HL-60 (cell line): ENCODE data around the gene LDLRAD3.

Source experiments
- DNase-seq, 2 experiments: peaks; one replicate each; pipeline ENCODE4 v3.0.0-alpha.2; 2010 to 2020; ENCODE audit warnings: low read depth in 1 of 2, low spot score in 1 of 2
- H3K27ac ChIP-seq: fragments of 250-450 bp; sonication (Bioruptor Pico); replicated peaks from 2 replicates; pipeline ENCODE4 v1.5.1; 2020; ENCODE audit warnings: mild to moderate bottlenecking, moderate library complexity
- H3K27me3 ChIP-seq: fragments of 250-450 bp; sonication (Bioruptor Pico); 2 replicates; pipeline ENCODE4 v1.5.1; 2021; ENCODE audit warnings: mild to moderate bottlenecking, moderate library complexity; ENCODE audit not compliant: insufficient read depth, poor library complexity, severe bottlenecking
- H3K4me3 ChIP-seq: replicated peaks from 2 replicates; pipeline ENCODE4 v1.5.1; 2011; ENCODE audit warnings: mild to moderate bottlenecking, control low read depth, low read length; ENCODE audit not compliant: insufficient read depth
- CTCF ChIP-seq: IDR thresholded peaks from one replicate; pipeline ENCODE4 v1.5.1; 2011; ENCODE audit warnings: low read length, control low read depth, inconsistent platforms; ENCODE audit not compliant: insufficient read depth
- GABPA ChIP-seq: IDR thresholded peaks from 2 replicates; pipeline ENCODE4 v1.6.1; 2012; ENCODE audit warnings: low read depth
- POLR2AphosphoS5 ChIP-seq: IDR thresholded peaks from 2 replicates; pipeline ENCODE4 v1.6.1; 2012; ENCODE audit warnings: low read depth
- REST ChIP-seq: IDR thresholded peaks from 2 replicates; pipeline ENCODE4 v1.6.1; 2012; ENCODE audit warnings: low read depth; ENCODE audit not compliant: insufficient replicate concordance
- SPI1 ChIP-seq: IDR thresholded peaks from 2 replicates; pipeline ENCODE4 v1.6.1; 2012; ENCODE audit warnings: low read depth, mild to moderate bottlenecking, borderline replicate concordance

The LDLRAD3 gene

GRCh38 chr11:35970445-35970844, 26.6 kb downstream of the LDLRAD3 start:
- no peak for DNase-seq
- Histone ChIP-seq H3K27ac (no peak overlapping the region), H3K27me3 (no peaks in the 10 kb centered on the region), H3K4me3 (no peak overlapping the region)
- TF ChIP-seq POLR2AphosphoS5: no peak
- no peak for TF ChIP-seq GABPA
- no peak for TF ChIP-seq SPI1
- TF ChIP-seq CTCF: no peak
- no peak for TF ChIP-seq REST

- Histone ChIP-seq H3K27me3 (no peaks in the 10 kb centered on the region), H3K4me3 (no peak overlapping the region), H3K27ac (no peak overlapping the region)
- TF ChIP-seq REST: no peak
- no peak for TF ChIP-seq POLR2AphosphoS5
- no peak for TF ChIP-seq GABPA
- no peak for TF ChIP-seq SPI1
- TF ChIP-seq CTCF: no peak
- DNase-seq: no peak
Measured at GRCh38 chr11:35971841-35972422, 28.1 kb downstream of the LDLRAD3 start.

GRCh38 chr11:35974882-35975589, 31.2 kb downstream of the LDLRAD3 start:
- no peak overlapping the region for H3K4me3 ChIP-seq
- no peak for DNase-seq
- TF ChIP-seq POLR2AphosphoS5 (no peak), SPI1 (no peak), GABPA (no peak), CTCF (no peak), REST (no peak)
- no peak overlapping the region for H3K27ac ChIP-seq
- H3K27me3 ChIP-seq: no peaks in the 10 kb centered on the region
